GM19328 (cell line): Measurements from ENCODE around the gene PACRG.

ENCODE experiments used
- ATAC-seq: cut with Tn5 transposase; IDR thresholded peaks from one replicate; pipeline ENCODE4 v1.9.1; 2021; ENCODE audit warnings: mild to moderate bottlenecking, moderate library complexity; ENCODE audit not compliant: unreplicated experiment

Gene PACRG

GRCh38 chr6:162862462-162862861, 134.7 kb downstream of the PACRG start:
- ATAC-seq = no peak

- ATAC-seq = no peak
Measured at GRCh38 chr6:162862941-162863340, 135.2 kb downstream of the PACRG start.

DNA sequence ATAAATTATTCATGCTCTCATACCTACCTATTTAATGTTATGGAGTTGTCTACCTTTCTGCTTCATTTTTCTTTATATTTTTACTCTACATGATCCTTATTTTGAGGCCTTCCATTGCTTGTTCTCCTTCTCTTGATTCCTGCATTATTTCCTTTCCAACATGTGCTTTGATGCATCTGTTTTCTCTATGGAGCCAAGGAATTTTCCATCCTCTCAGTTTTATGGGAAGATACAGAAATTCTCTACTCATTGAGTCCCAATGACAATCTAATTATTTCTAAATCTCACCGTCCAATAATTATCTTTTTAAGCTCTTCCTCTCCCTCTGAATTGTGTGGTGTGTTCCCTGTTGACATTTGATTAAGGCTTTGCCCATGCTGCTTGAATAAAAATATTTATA, 136.0 kb downstream of the PACRG start:
- no peak for ATAC-seq

DNA sequence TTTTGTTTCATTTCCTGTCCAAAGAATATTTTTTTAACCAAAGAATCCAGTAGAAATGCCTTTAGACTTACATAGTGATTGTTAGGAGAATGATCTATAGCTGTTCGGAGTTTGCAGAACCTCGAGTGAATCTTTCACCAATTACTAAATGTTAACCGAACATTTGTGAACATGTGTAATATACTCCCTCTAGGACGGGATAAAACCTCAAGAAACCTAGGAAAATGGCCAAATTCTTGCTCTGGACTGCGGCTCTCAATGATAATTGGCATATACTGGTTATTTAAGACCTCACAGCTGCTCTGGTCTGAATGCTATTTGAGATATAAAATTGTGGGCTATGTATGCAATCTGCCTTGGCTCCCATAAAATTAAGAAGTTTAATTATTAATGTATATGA, 137.1 kb downstream of the PACRG start:
- no peak for ATAC-seq

- no peak for ATAC-seq
Measured at GRCh38 chr6:162866656-162867055, 138.9 kb downstream of the PACRG start.

DNA sequence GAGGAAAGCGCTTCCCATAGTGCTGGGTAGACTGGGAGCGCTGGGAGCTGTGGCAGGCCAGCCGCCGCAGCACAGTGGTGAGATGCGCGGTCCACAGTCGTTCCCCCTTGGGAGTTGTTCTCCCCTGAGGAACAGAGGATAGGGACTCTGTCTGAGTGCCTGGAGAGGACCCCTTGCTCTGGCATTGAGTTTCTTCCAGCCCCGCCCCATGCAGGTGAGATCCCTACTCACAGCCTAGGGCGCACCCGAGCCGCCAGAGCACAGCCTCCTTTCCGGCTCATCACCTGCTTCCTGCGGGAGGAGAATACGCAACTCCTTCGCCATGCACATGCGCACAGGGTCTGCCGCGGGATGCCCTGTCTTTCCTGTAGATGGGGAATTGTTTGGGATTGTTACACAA, 140.6 kb downstream of the PACRG start:
- no peak for ATAC-seq

- no peak for ATAC-seq
Measured at GRCh38 chr6:162871966-162872365, 144.2 kb downstream of the PACRG start.

DNA sequence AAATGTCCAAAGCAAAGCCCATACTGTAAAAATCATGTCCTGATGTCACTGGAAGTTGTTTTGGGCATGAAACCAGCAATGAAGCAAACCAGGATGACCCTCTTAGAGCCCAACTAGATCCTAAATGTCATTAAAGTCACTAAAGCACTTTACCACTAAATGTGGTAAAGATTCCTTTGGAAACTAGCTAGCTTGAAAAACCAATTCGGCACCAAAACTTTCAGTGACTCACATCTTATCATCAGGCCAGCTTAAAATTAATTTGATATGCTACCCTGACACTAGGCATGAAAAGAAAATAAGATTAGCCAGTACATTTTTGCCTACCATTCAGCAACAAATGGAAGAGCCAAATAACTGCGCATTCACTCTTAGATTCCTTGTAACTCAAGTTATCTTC, 145.8 kb downstream of the PACRG start:
- ATAC-seq = no peak

GRCh38 chr6:162875070-162875469, 147.3 kb downstream of the PACRG start:
- no peak for ATAC-seq

DNA sequence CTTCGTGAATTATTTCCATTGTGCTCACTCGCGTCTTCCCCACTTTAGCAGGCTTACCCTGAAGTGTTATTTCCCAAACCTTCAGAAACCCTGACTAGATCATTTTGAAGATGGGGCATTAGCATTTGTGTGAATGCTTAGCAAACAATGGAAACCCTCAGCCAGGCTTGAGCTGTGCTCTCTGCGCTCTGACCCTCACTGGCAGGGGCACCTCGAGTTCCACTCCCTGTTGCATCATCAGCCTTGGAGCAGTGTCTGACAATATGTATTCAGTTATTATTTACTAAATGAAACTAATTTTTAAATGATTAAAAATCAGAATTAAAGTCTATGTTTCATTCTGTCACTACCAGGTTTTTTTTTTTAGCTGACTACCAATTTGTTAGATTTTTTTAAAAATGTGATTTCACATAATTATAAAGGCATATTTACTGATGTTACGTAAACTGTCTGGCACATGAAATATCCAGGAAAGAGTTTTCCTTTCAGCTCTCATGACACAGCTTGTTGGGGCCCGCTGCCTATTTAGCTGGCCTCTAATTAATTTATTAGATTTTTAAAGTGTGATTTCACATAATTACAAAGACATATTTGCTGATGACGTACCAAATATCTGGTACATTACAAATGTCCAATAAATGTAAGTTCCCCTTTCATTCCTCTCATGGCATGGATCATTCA, 155.2 kb downstream of the PACRG start:
- no peak for ATAC-seq

DNA sequence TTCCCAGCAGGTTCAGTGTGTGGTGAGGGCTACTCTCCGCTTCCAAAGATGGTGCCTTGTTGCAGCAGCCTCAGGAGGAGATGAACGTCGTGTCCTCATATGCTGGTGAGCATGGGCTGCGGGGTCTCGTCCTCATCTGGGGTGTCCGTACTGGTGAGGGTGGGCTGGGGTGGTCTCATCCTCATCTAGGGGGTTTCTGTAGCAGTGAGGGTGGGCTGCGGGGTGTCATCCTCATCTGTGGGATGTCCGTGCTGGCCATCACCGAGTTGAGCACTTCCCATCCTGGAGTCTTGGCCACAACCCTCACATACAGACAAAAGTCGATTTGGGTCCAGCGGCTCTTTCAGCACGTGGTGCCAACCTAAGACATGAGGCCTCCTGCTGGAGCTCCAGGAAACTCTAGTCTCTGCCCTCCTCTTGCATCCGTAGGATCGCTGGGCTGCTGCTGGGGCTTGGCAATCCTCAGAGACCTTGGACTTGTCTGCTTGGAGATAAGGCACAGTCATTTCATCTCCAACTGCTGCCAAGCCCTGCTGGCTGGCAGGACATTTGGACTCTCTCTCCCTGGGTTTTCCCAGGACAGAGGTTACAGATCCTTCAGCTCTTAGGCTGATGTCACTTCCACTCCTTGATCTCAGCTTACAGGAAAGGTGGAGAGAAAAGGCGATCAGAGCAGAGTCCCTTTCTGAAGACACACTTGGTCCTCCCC, 160.4 kb downstream of the PACRG start:
- ATAC-seq = no peak

GRCh38 chr6:162889303-162889702, 161.5 kb downstream of the PACRG start:
- no peak for ATAC-seq

DNA sequence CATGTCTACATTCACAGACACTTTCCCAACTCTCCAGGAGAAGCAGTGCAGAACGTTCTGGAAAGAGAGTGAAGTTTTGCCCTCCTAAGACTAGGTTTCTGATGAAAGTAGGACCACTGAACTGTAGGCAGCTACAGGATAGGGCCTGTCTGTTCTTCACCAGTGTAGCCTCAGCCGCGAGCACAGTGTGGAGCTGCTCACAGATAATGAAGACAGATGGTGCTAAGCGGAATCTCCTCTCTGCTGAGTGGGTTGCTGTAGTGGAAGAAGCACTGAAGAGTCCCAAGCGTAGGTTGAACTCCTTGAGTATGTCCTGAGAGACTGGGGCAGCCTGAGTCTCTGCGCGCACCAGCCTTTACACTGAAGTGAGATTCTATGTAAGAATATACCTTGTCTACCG, 170.2 kb downstream of the PACRG start:
- ATAC-seq = no peak

DNA sequence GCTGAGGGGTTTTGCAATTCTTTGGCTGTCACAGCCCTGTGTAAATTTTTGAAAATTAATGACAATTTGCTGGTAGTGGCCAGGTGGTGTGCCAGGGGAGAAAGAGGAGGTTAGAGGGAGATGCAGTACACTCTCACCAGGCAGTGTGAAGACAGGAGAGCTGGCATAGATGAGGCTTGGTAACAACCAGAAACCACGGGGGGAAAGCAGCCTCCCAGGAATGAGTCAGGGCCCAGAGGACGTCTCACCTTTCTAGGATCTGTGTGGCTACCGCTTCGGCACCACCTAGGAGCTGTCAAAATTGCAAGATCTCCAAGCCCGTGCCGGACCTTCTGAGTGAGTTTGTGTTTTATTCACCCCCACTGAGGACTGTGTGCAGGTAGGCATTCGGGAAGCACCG, 171.4 kb downstream of the PACRG start:
- no peak for ATAC-seq

DNA sequence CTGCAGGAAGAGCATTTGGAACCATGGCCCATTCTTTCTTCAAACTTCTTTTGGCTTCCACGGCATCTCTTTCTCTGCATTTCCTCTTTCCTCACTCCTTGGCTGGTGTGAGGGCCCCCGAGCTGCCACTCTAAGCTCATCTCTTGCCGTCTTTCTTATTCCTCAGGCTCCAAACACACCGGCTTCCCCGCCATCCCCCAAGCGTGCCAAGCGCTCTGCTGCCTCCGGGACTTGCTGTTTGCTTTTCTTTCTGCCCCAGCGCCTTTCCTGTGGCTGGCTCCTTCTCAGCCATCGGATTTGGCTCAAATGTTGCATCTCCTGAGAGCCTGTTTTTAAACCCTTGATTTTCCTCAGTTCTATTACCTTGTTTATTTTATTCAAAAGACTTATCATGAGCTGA, 172.7 kb downstream of the PACRG start:
- no peak for ATAC-seq

DNA sequence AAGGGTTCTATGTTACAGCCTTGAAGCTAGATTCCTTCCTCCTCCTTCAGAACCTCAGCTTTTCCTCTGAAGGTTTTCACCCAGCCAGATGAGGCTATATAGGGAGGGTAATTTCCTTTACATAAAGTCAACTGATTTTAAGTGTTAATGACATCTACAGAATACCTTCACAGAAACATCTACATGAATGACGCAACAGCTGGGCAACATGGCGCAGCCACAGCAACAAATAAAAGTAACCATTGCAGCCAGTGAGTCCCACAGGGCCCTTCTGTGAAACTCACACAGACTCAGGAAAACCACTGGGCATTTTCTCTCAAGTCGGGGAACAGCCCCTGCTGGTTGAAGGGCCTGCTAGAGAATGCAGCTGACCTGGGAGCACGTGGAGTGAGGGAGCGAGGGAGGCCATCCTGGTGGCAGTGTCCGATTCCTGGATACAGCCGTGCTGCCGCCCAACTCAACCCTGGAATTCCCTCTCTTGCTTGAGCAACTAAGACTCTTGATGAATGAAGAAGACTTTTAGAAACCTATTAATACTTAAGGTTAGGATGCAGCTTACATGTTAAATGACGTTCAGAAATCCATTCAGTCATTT, 176.4 kb downstream of the PACRG start:
- no peak for ATAC-seq

GRCh38 chr6:162906479-162906878, 178.7 kb downstream of the PACRG start:
- no peak for ATAC-seq

- no peak for ATAC-seq
Measured at GRCh38 chr6:162907876-162908481, 180.2 kb downstream of the PACRG start.

DNA sequence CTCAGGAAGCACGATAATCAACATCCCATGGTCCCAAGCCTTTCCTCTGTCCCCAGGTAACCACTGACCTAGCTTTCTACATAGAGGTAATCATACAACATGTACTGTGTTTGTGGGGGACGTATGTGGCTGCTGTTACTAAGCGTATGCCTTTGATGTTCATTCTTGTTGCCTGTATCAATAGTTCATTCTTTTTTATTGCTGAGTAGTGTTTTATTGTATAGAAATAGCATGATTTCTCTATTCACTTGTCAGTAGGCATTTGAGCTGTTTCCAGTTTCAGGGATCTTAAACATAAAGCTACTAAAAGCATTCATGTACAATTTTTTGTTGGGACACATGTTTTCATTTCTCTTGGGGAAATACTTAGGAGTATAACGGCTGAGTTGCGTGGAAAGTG, 185.4 kb downstream of the PACRG start:
- ATAC-seq = no peak

DNA sequence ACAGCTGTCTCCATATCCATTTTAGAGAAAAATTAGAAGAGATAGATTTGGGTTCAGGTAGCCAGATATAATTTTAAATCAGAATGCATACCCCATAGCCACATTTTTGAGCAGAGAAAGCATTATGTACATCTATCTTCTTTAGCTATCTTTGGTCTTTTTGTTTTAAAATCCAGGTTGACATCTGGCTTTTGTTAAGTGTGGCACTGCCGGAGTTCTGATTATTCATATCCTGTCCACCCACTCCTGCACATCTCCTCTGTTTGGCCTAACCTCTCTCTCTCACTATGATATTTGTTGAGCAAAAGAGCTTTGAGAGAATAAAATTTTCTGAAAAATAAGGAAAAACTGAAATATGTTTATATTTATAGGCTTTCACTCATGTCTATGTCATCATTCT, 189.7 kb downstream of the PACRG start:
- no peak for ATAC-seq

GRCh38 chr6:162921062-162921461, 193.3 kb downstream of the PACRG start:
- no peak for ATAC-seq

- no peak for ATAC-seq
Measured at GRCh38 chr6:162921510-162922040, 193.8 kb downstream of the PACRG start.
